ENCODE measurements around the gene PHACTR3. TPM values are rescaled to one million over a fixed set of nuclear protein-coding genes. Genes with fewer than 3 reads are reported as not detected.

The PHACTR3 gene
- total and polyA plus RNA-seq, 2 experiments from 2014 or later, result 0.45 to 0.61 TPM

GRCh38 chr20:59779656-59780380, 175.5 kb downstream of the PHACTR3 start (continued):
- no peak for TF ChIP-seq ZNF462 (CRISPR knock-in tag; IDR thresholded peaks at IDR 0.05)
- no peak for TF ChIP-seq EZH2 (IDR thresholded peaks at IDR 0.05; ENCODE audit: low read depth, unreplicated experiment)
- no peak for TF ChIP-seq CREB1 (CRISPR knock-in tag; IDR thresholded peaks at IDR 0.05; ENCODE audit: low read depth)
- TF ChIP-seq STAT1 (IDR thresholded peaks at IDR 0.05; ENCODE audit: unreplicated experiment), result no peak
- no peak for TF ChIP-seq REST (IDR thresholded peaks at IDR 0.05; ENCODE audit: unreplicated experiment)
- no peak for TF ChIP-seq ZNF331 (CRISPR knock-in tag; IDR thresholded peaks at IDR 0.05; ENCODE audit: low read depth)
- no peak for TF ChIP-seq JUNB (IDR thresholded peaks at IDR 0.05; ENCODE audit: unreplicated experiment)
